ENCODE results near the gene MED13L.

- TF ChIP-seq SRF (IDR thresholded peaks at IDR 0.05; ENCODE audit: low read depth, low read length), result no peak
- TF ChIP-seq RBBP5 (IDR thresholded peaks at IDR 0.05; ENCODE audit: borderline replicate concordance, low read depth, low read length), result no peak
- TF ChIP-seq GABPA (IDR thresholded peaks at IDR 0.05; ENCODE audit: borderline replicate concordance, insufficient read depth, low read length), result no peak
- TF ChIP-seq CTCF (IDR thresholded peaks at IDR 0.05; ENCODE audit: control extremely low read depth in 1 of 3, insufficient read depth in 1 of 3, low read depth in 1 of 3, low read length in 3 of 3), result no peak
- no peak for TF ChIP-seq YY1 (IDR thresholded peaks at IDR 0.05; ENCODE audit: low read depth, low read length)
- TF ChIP-seq SP2 (IDR thresholded peaks at IDR 0.05; ENCODE audit: low read length), result no peak
Measured at GRCh38 chr12:115966376-115966775, 311.1 kb downstream of the MED13L start.
